Glutamatergic neuron (in vitro differentiated cells): ENCODE data around the gene ZBTB12. TPM values are rescaled to one million over a fixed set of nuclear protein-coding genes. Genes with fewer than 3 reads are reported as not detected.

ENCODE experiments used
- DNase-seq: peaks from one replicate; pipeline ENCODE4 v3.0.0; 2022
- H3K27ac Mint-ChIP-seq: one replicate; pipeline ENCODE4 v1.8.0; 2020; ENCODE audit warnings: mild to moderate bottlenecking, mixed read lengths, inconsistent platforms; ENCODE audit not compliant: unreplicated experiment
- H3K27me3 Mint-ChIP-seq: one replicate; pipeline ENCODE4 v1.8.0; 2020; ENCODE audit warnings: mild to moderate bottlenecking, moderate library complexity, mixed read lengths, inconsistent platforms; ENCODE audit not compliant: unreplicated experiment
- H3K36me3 Mint-ChIP-seq: one replicate; pipeline ENCODE4 v1.8.0; 2020; ENCODE audit warnings: mild to moderate bottlenecking, mixed read lengths, inconsistent platforms; ENCODE audit not compliant: unreplicated experiment
- H3K4me1 Mint-ChIP-seq: one replicate; pipeline ENCODE4 v1.8.0; 2020; ENCODE audit warnings: mild to moderate bottlenecking, low read depth, mixed read lengths, inconsistent platforms; ENCODE audit not compliant: unreplicated experiment
- H3K4me3 Mint-ChIP-seq: one replicate; pipeline ENCODE4 v1.8.0; 2020; ENCODE audit warnings: mild to moderate bottlenecking, mixed read lengths, inconsistent platforms; ENCODE audit not compliant: unreplicated experiment
- H3K9me3 Mint-ChIP-seq: one replicate; pipeline ENCODE4 v1.8.0; 2020; ENCODE audit warnings: mild to moderate bottlenecking, moderate library complexity, mixed read lengths, inconsistent platforms; ENCODE audit not compliant: unreplicated experiment
- CTCF ChIP-seq: fragments of 200-600 bp; sonication (generic); IDR thresholded peaks from one replicate; pipeline ENCODE4 v1.5.0; 2021; ENCODE audit not compliant: partially characterized antibody, unreplicated experiment
- total RNA-seq: library from RNA; stranded (reverse); fragmentation: NEBNext Ultra II Directional; extraction: Animal tissue kit (Norgen Biotek cat#: 25700); gene quantifications from one replicate; pipeline ENCODE4 v1.2.1, GENCODE V29; 2021; ENCODE audit not compliant: unreplicated experiment

Gene ZBTB12
- total RNA-seq, 1 donor from 2014 or later = 16.2 TPM

- peak; percentile 75 for DNase-seq
- H3K4me3 Mint-ChIP-seq = no peak overlapping the region
- TF ChIP-seq CTCF = peak; percentile 75
- no peaks in the 10 kb centered on the region for H3K27me3 Mint-ChIP-seq
- no peaks in the 10 kb centered on the region for H3K4me1 Mint-ChIP-seq
- H3K27ac Mint-ChIP-seq = no peak overlapping the region
- peaks cover 5% of the 10 kb centered on the region for H3K36me3 Mint-ChIP-seq
- H3K9me3 Mint-ChIP-seq = peaks cover 1% of the 10 kb centered on the region
Measured at GRCh38 chr6:31888276-31889258, 13.3 kb downstream of the ZBTB12 start.

GRCh38 chr6:31887173-31888007, 14.5 kb downstream of the ZBTB12 start:
- no peak for TF ChIP-seq CTCF
- H3K9me3 Mint-ChIP-seq = peaks cover 2% of the 10 kb centered on the region
- DNase-seq = no peak
- no peak overlapping the region for H3K27ac Mint-ChIP-seq
- no peak overlapping the region for H3K4me3 Mint-ChIP-seq
- H3K27me3 Mint-ChIP-seq = peaks cover 5% of the 10 kb centered on the region
- H3K4me1 Mint-ChIP-seq = peaks cover 3% of the 10 kb centered on the region
- H3K36me3 Mint-ChIP-seq = peaks cover 5% of the 10 kb centered on the region

DNA sequence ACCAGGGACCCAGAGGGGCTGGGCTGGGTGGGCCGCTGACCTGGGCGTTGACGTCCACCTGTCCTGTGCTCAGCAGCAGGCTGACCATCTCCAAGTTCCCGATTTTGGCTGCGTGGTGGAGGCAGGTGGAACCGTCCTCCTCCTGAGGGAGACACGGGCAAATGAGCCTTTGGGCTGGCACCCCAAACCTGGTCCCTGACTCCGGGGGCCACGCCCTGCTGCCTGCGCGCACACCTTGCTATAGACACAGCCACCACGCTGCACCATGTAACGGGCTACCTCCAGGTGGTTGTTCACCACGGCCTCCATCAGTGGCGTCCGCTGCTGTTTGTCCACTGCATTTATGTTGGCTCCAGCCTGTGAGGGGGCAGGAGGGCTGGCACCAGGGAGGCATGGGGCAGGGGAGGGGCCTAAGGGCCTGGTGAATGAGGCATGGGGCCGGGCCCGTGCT, 15.3 kb downstream of the ZBTB12 start:
- Mint-ChIP-seq H3K36me3 (peaks cover 5% of the 10 kb centered on the region), H3K27ac (no peak overlapping the region)
- no peak for TF ChIP-seq CTCF

GRCh38 chr6:31884528-31885035, 17.3 kb downstream of the ZBTB12 start:
- H3K27ac Mint-ChIP-seq = no peak overlapping the region
- DNase-seq = no peak
- TF ChIP-seq CTCF = no peak
- H3K9me3 Mint-ChIP-seq = peaks cover 8% of the 10 kb centered on the region
- no peak overlapping the region for H3K4me3 Mint-ChIP-seq
- peaks cover 7% of the 10 kb centered on the region for H3K4me1 Mint-ChIP-seq
- H3K27me3 Mint-ChIP-seq = peaks cover 9% of the 10 kb centered on the region
- H3K36me3 Mint-ChIP-seq = peaks cover 10% of the 10 kb centered on the region

More for the DNA sequence above, 15.3 kb downstream of the ZBTB12 start:
- DNase-seq = no peak
- Mint-ChIP-seq H3K4me3 (no peak overlapping the region), H3K27me3 (peaks cover 8% of the 10 kb centered on the region), H3K4me1 (peaks cover 7% of the 10 kb centered on the region), H3K9me3 (peaks cover 6% of the 10 kb centered on the region)
